RWPE1 (cell line): ENCODE data around the gene HHAT.
A peak's percentile ranks its signal among the peaks of the same experiment; 100 is the strongest.

Source experiments
- CTCF ChIA-PET: fragments of 350-600 bp; sonication (Branson Sonifier 250); formaldehyde crosslinking; extraction: SDS; loops from one replicate; lab custom pipeline; 2021; lab: Yijun Ruan, JAX
- POLR2A ChIA-PET: fragments of 400-600 bp; formaldehyde crosslinking; extraction: SDS; loops from one replicate; lab custom pipeline; 2020; ENCODE audit warnings: antibody characterized with exemption; ENCODE audit not compliant: low non-redundant PET; lab: Yijun Ruan, JAX
- DNase-seq: peaks from one replicate; pipeline ENCODE4 v3.0.0; 2012; ENCODE audit warnings: low spot score
- H3K27ac ChIP-seq: fragments of 450-650 bp; 2 replicates; pipeline ENCODE4 v1.5.1; 2017
- CTCF ChIP-seq: fragments of 450-650 bp; conservative IDR thresholded peaks from 2 replicates; pipeline ENCODE4 v1.5.1; 2017; ENCODE audit warnings: low read depth, mild to moderate bottlenecking

HHAT gene

DNA sequence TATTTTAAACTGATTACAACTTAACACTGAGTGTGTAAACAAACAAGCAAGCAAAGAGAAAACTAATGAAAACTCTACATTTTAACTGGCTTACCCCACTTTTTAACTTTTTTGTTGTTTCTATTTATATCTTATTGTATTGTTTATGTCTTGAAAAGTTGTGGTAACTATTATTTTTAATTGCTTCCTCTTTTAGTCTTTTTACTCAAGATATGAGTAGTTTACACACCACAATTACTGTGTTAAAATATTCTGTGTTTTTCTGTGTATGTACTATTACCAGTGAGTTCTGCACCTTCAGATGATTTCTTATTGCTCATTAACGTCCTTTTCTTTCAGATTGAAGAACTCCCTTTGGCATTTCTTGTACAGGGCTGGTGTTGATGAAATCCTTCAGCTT is 4.7 kb upstream of the HHAT start:
- ChIA-PET CTCF (interaction anchor here (0.6 kb wide), 1 partner anchor 180 kb away, joined by 3 read pairs; no protein-coding TSS in a partner anchor), POLR2A (no interaction called here)
- no peak for DNase-seq
- TF ChIP-seq CTCF, result no peak
- H3K27ac ChIP-seq, result no peak overlapping the region

DNA sequence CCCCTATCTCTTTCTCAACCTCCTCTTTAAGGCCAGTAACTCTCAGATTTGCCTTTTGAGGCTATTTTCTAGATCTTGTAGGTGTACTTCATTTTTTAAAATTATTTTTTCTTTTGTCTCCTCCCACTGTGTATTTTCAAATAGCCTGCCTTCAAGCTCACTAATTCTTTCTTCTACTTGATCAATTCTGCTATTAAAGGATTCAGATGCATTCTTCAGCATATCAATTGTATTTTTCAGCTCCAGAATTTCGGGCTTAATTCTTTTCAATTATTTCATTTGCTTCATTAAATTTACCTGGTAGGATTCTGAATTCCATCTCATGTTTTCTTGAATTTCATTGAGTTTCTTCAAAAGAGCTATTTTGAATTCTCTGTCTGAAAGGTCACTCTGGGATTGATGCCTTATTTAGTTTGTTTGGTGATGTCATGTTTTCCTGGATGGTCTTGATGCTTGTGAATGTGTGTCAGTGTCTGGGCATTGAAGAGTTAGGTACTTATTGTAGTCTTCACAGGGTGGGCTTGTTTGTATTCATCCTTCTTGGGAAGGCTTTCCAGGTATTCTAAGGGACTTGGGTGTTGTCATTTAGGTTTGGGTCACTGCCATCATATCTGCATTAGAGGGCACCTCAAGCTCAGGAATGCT is 3.6 kb upstream of the HHAT start:
- ChIA-PET POLR2A (interaction anchor here (0.6 kb wide), 1 partner anchor 14 kb away, joined by 3 read pairs; no protein-coding TSS in a partner anchor), CTCF (interaction anchor here (0.7 kb wide), 1 partner anchor 74 kb away, joined by 4 read pairs; no protein-coding TSS in a partner anchor)
- H3K27ac ChIP-seq, result no peak overlapping the region
- no peak for DNase-seq
- no peak for TF ChIP-seq CTCF

GRCh38 chr1:210328032-210328745 is 513 bp upstream of the HHAT start:
- TF ChIP-seq CTCF, result no peak
- CTCF ChIA-PET, result interaction anchor here (0.6 to 0.7 kb wide), 2 partner anchors 18 to 34 kb away, joined by 3 read pairs; no protein-coding TSS in a partner anchor
- POLR2A ChIA-PET, result interaction anchor here (0.5 kb wide), 1 partner anchor 396 kb away, joined by 9 read pairs; no protein-coding TSS in a partner anchor
- no peak for DNase-seq
- peak overlapping the region; percentile 93 for H3K27ac ChIP-seq

DNA sequence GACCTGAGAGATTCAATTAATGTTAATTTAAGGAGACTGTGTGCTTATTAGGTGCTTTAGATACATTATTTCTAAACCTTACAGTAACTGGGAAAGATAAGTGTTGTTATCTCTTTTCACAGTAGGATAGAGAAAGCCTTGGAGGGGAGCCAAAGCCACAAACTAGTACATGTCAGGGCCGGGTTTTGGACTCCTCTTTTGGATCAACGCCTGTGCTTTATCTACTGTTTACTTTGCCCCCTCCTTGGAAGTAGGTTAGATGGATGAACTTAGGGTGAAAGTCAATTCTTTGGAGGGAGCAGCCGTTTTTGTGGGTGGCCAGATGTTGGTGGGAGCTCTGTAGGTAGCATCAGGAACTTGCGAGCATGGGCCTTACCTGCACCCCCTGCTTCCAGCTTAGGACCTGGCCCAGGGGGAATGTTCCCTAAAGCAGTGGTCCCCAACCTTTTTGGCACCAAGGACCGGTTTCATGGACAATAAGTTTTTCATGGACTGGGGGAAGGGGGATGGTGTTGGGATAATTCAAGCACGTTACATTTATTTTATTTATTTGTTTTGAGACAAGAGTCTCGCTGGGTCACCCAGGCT is 1.7 kb downstream of the HHAT start:
- peak; percentile 14 for DNase-seq

GRCh38 chr1:210332233-210332632 is 3.5 kb downstream of the HHAT start:
- ChIA-PET POLR2A (no interaction called here), CTCF (no interaction called here)
- no peak for TF ChIP-seq CTCF
- DNase-seq, result no peak
- no peak overlapping the region for H3K27ac ChIP-seq

More for the DNA sequence above, 1.7 kb downstream of the HHAT start:
- no peak for TF ChIP-seq CTCF
- CTCF ChIA-PET, result interaction anchor here (0.6 kb wide), 1 partner anchor 954 kb away, joined by 4 read pairs; no protein-coding TSS in a partner anchor
- no peak overlapping the region for H3K27ac ChIP-seq
- POLR2A ChIA-PET, result interaction anchor here (0.5 kb wide), 1 partner anchor 99 kb away, joined by 3 read pairs; no protein-coding TSS in a partner anchor

DNA sequence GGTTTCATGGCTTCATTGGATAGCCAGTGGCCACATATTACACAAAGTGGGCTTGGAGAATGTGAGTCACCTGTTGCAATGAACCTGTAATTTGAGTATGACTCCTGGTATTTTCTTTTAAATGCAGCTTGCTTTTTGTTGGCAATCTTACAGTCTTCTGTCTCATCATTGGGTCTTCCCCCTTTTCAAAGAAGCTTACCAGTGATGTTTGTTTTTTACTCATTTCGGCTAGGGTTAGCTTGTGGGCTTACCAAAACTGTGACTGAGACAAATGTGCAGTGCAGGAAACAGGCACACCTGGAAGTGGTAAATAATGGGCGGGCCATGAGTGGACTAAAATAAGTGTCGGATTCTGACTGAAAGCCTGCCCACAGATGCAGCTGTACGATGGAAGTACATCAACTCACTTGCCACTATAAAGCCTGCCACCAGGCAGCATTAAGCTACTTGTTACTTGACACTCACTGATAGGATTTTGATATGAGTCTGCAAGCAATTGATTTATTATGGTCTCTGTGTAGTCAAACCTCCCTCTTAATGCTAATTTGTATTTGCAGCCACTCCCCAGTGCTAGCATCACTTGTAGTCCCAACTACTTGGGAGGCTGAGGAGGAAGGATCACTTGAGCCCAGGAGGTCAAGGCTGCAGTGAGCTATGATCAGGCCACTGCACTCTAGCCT is 4.2 kb downstream of the HHAT start:
- H3K27ac ChIP-seq, result no peak overlapping the region
- peak; percentile 33 for DNase-seq

More for the DNA sequence above, 4.2 kb downstream of the HHAT start:
- no peak for TF ChIP-seq CTCF
- CTCF ChIA-PET, result interaction anchor here (0.6 to 0.7 kb wide), 2 partner anchors 45 to 189 kb away, joined by 3 read pairs; no protein-coding TSS in a partner anchor
- POLR2A ChIA-PET, result no interaction called here
